ENCODE results near the gene ACVR1C.

DNA sequence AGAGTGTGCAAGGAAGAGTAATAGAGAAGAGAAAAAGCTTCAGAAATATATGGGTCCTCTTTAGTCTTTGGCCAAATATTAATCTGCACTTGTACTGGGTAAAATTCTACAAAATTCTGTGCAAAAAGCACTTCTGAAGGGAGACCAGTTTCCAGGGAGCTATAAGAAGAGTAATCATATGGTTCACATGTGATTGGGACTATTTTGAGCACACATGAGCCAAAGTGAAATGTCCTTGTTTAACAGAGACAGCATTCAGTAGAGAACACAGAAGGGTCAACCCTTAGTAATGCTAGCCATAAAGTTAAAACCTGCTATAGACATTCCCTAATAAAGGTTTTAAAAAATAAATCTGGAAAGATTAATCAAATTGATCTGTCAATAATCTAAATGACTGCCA, 49.3 kb upstream of the ACVR1C start:
- TF ChIP-seq POLR2AphosphoS5 (IDR thresholded peaks at IDR 0.05; ENCODE audit: borderline replicate concordance, low read depth, low read length) (no peak), EZH2 (IDR thresholded peaks at IDR 0.05) (no peak)

Data from SK-N-MC (cell line).